ENCODE data around the gene INCA1.

INCA1 gene

GRCh38 chr17:4998027-4998731 lies 857 bp upstream of the INCA1 start:
- peak overlapping the region; percentile 96 for H3K4me3 ChIP-seq (ENCODE audit: low read length)
- DNase-seq (ENCODE audit: low read depth), result no peak
- TF ChIP-seq CTCF (conservative IDR thresholded peaks at IDR 0.05; ENCODE audit: low read depth, low read length), result no peak

DNA sequence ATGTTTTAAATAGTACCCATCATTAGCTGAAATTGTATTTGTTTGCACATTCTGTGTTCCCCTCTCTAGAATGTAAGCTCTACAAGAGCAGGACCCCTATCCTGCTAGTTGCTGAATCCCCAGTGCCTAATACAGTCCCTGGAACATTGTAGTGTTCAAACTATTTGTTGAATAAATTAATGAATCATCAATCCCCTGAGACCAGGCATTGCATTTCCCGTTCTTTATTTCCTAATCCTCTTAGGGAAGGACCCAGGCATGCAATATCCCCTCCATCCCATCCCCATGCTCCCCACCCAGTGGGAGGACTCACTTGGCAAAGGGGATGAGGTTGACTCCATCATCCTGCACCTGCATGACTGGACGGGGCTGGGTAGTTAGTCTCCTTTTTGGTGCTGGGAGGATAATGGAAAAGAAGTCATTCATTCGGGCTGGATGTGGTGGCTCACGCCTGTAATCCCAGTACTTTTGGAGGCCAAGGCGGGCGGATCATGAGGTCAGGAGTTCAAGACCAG lies 3.2 kb downstream of the INCA1 start:
- no peak overlapping the region for H3K4me3 ChIP-seq (ENCODE audit: low read length)
- no peak for DNase-seq (ENCODE audit: low read depth)
- no peak for TF ChIP-seq CTCF (conservative IDR thresholded peaks at IDR 0.05; ENCODE audit: low read depth, low read length)

DNA sequence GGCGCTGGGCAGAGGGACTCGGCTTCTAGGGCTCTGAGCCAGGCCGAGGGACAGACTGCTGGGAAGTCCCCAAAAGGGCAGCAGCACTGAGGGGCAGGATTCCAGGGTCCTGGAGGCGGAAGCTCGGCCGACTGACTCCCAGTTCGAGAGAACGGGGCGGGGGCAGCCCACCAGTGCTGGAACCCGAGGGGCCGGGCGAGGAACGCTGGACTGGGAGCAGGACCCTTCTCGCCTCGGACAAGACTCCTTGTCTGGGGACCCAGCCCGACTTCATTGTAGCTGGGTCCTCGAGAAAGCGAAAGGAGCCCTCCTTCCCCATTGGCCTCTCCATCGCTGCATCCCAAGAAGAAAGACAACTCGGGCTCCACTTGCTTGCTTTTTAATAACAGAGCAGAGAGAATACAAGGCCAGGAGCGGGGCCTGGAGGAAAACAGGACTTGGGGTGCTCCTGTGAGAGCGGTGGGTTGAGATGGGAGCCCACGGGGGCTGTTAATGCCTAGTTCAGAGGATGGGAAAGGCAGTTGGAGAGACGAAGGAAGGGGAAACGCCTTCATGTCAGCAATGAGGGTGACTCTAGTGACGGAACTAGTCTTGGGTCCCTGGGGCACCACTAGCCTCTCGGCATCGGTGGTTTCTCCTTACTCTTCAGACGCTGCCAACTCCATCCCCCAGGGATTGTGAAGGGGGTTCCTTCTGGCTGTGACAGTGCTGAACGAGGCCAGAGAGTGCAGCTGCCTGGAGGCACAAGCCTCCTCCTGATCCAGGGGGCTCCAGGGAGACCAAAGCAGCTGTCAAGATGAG lies 9.4 kb downstream of the INCA1 start:
- TF ChIP-seq CTCF (conservative IDR thresholded peaks at IDR 0.05; ENCODE audit: low read depth, low read length), result no peak
- H3K4me3 ChIP-seq (ENCODE audit: low read length), result peak overlapping the region; percentile 77
- DNase-seq (ENCODE audit: low read depth), result no peak

DNA sequence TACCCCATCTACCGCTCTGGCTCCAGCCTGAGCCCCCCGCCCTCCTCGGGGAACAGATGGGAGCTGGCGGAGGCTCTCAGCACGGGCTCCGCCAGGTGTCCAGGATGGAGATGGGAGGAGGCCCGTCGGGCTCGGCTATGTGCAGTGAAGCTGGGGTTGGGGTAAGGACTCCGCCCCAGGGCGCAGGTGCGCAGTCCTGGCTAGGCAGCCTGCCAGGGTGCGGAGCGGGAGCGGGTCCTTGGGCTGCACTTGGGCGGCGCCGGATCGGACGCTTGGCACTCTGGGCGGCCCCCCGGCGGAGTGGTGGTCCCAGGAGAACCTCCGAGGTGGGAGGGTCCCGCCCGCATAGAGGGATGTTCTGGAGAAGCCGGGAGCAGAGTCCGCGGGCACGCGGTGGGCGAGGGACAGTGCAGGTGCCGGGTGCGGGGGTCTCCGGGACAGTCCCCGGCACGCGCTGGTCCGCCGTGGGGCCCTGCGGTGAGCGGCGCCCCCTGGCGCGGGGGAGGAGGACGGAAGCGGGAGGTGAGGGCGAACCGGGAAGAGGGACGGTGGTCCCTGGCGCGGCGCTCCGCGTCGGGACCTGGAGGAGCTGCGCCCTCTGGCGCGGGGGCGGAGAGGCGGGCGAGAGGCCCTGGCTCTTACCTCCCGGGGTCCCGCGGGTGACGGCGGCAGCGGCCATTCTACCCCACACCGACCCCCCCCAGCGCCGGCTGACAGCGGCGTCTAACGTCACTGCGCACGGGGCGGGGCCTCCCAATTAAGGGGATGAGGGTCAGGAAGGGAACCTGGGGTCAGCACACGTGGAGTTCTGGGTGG lies 10.2 kb downstream of the INCA1 start, which contains the start of gene CAMTA2:
TSS of gene CAMTA2 (minus strand) at position 725 of the 816 bp plus-strand sequence. CDS start 1,453 bp downstream, outside the sequence.
- peak within 1 kb of the TSS; percentile 77 for H3K4me3 ChIP-seq (ENCODE audit: low read length)
- peak; percentile 64 for TF ChIP-seq CTCF (conservative IDR thresholded peaks at IDR 0.05; ENCODE audit: low read depth, low read length)
- DNase-seq (ENCODE audit: low read depth), result no peak

- no peak for DNase-seq (ENCODE audit: low read depth)
- no peak for TF ChIP-seq CTCF (conservative IDR thresholded peaks at IDR 0.05; ENCODE audit: low read depth, low read length)
- H3K4me3 ChIP-seq (ENCODE audit: low read length), result peak overlapping the region; percentile 77
Observed at GRCh38 chr17:4986403-4986802, 10.9 kb downstream of the INCA1 start.

- no peak for DNase-seq (ENCODE audit: low read depth)
- TF ChIP-seq CTCF (conservative IDR thresholded peaks at IDR 0.05; ENCODE audit: low read depth, low read length), result no peak
- H3K4me3 ChIP-seq (ENCODE audit: low read length), result no peak overlapping the region
Observed at GRCh38 chr17:4982305-4982704, 15.0 kb downstream of the INCA1 start.

All from retinal pigment epithelial cell (primary cell).